ENCODE data around the gene HIRA.

The HIRA gene

GRCh38 chr22:19463491-19464469, 32.2 kb upstream of the HIRA start:
- no peaks in the 10 kb centered on the region for H3K79me1 ChIP-seq (ENCODE audit: low read depth, low read length)
- no peak overlapping the region for H2BK5ac ChIP-seq (ENCODE audit: low read length)
- no peaks in the 10 kb centered on the region for H3K27me3 ChIP-seq (ENCODE audit: control insufficient read depth in 3 of 3, insufficient read depth in 3 of 3, low read depth in 1 of 3, low read length in 3 of 3)
- H3K27ac ChIP-seq (replicated peaks; ENCODE audit: low read length) = no peak overlapping the region
- no peak overlapping the region for H3K4me2 ChIP-seq (ENCODE audit: insufficient read depth, low read length, poor library complexity, severe bottlenecking)
- H3K9ac ChIP-seq (ENCODE audit: low read depth, low read length, poor library complexity) = no peak overlapping the region
- no peak overlapping the region for H3K23ac ChIP-seq (ENCODE audit: low read depth, low read length, poor library complexity)
- H3K36me3 ChIP-seq (replicated peaks in 1 of 2; ENCODE audit: control insufficient read depth in 2 of 2, insufficient read depth in 2 of 2, low read length in 2 of 2) = peaks cover 37 to 93% of the 10 kb centered on the region in 2 donors
- no peak overlapping the region for H4K91ac ChIP-seq (ENCODE audit: low read depth, low read length, poor library complexity)
- H3K4me1 ChIP-seq (ENCODE audit: control insufficient read depth in 2 of 2, insufficient read depth in 1 of 2, low read depth in 1 of 2, low read length in 2 of 2) = peaks cover 0 to 2% of the 10 kb centered on the region in 2 donors
- no peak overlapping the region for H3K4ac ChIP-seq (ENCODE audit: low read length)
- H2BK12ac ChIP-seq (ENCODE audit: low read length) = no peak overlapping the region
- H4K8ac ChIP-seq (ENCODE audit: low read depth, low read length) = no peak overlapping the region
- WGBS, 2 donors (ENCODE audit: extremely low coverage in 2 of 2, insufficient read length in 2 of 2, insufficient replicate concordance in 1 of 2) = no CpG with 5 or more reads among the region's 7 CpGs
- peak overlapping the region in 1 of 2 donors; percentile 44 for H3K4me3 ChIP-seq (ENCODE audit: low read length in 2 of 2)
- DNase-seq (ENCODE audit: low spot score) = no peak
- no peak overlapping the region for H3K18ac ChIP-seq (ENCODE audit: low read length)
- no peak overlapping the region for H3K14ac ChIP-seq (ENCODE audit: low read length)
- H2AK5ac ChIP-seq (ENCODE audit: low read depth, low read length) = no peak overlapping the region
- H3K9me3 ChIP-seq (replicated peaks in 1 of 2; ENCODE audit: control insufficient read depth in 2 of 2, insufficient read depth in 1 of 2, low read depth in 1 of 2, low read length in 2 of 2) = peaks cover 0 to 3% of the 10 kb centered on the region in 2 donors
- no peak overlapping the region for H2BK15ac ChIP-seq (ENCODE audit: low read length)
- no peak overlapping the region for H2AFZ ChIP-seq (ENCODE audit: low read length)
- no peak overlapping the region for H2BK120ac ChIP-seq (ENCODE audit: low read depth, low read length)

GRCh38 chr22:19463008-19463407, 31.5 kb upstream of the HIRA start:
- peaks cover 0 to 2% of the 10 kb centered on the region in 2 donors for H3K4me1 ChIP-seq (ENCODE audit: control insufficient read depth in 2 of 2, insufficient read depth in 1 of 2, low read depth in 1 of 2, low read length in 2 of 2)
- no peak overlapping the region for H2BK120ac ChIP-seq (ENCODE audit: low read depth, low read length)
- no peak overlapping the region for H3K18ac ChIP-seq (ENCODE audit: low read length)
- H3K9ac ChIP-seq (ENCODE audit: low read depth, low read length, poor library complexity) = no peak overlapping the region
- no peak overlapping the region for H4K91ac ChIP-seq (ENCODE audit: low read depth, low read length, poor library complexity)
- peaks cover 0 to 3% of the 10 kb centered on the region in 2 donors for H3K9me3 ChIP-seq (replicated peaks in 1 of 2; ENCODE audit: control insufficient read depth in 2 of 2, insufficient read depth in 1 of 2, low read depth in 1 of 2, low read length in 2 of 2)
- no peak overlapping the region for H3K4ac ChIP-seq (ENCODE audit: low read length)
- H2BK15ac ChIP-seq (ENCODE audit: low read length) = no peak overlapping the region
- no peaks in the 10 kb centered on the region for H3K79me1 ChIP-seq (ENCODE audit: low read depth, low read length)
- no peak overlapping the region for H3K27ac ChIP-seq (replicated peaks; ENCODE audit: low read length)
- no peak overlapping the region for H2BK5ac ChIP-seq (ENCODE audit: low read length)
- no peak overlapping the region for H4K8ac ChIP-seq (ENCODE audit: low read depth, low read length)
- H3K27me3 ChIP-seq (ENCODE audit: control insufficient read depth in 3 of 3, insufficient read depth in 3 of 3, low read depth in 1 of 3, low read length in 3 of 3) = no peaks in the 10 kb centered on the region
- DNase-seq (ENCODE audit: low spot score) = no peak
- no peak overlapping the region for H3K23ac ChIP-seq (ENCODE audit: low read depth, low read length, poor library complexity)
- WGBS, 2 donors (ENCODE audit: extremely low coverage in 2 of 2, insufficient read length in 2 of 2, insufficient replicate concordance in 1 of 2) = no CpG with 5 or more reads among the region's 1 CpG
- no peak overlapping the region for H2AFZ ChIP-seq (ENCODE audit: low read length)
- no peak overlapping the region for H2AK5ac ChIP-seq (ENCODE audit: low read depth, low read length)
- H3K36me3 ChIP-seq (replicated peaks in 1 of 2; ENCODE audit: control insufficient read depth in 2 of 2, insufficient read depth in 2 of 2, low read length in 2 of 2) = peaks cover 32 to 91% of the 10 kb centered on the region in 2 donors
- H3K4me3 ChIP-seq (ENCODE audit: low read length in 2 of 2) = no peak overlapping the region
- H3K14ac ChIP-seq (ENCODE audit: low read length) = no peak overlapping the region
- no peak overlapping the region for H2BK12ac ChIP-seq (ENCODE audit: low read length)
- H3K4me2 ChIP-seq (ENCODE audit: insufficient read depth, low read length, poor library complexity, severe bottlenecking) = no peak overlapping the region

GRCh38 chr22:19461506-19461905, 30.0 kb upstream of the HIRA start:
- Histone ChIP-seq H2BK5ac (ENCODE audit: low read length) (no peak overlapping the region), H3K4me2 (ENCODE audit: insufficient read depth, low read length, poor library complexity, severe bottlenecking) (no peak overlapping the region), H2BK12ac (ENCODE audit: low read length) (no peak overlapping the region), H3K14ac (ENCODE audit: low read length) (no peak overlapping the region), H3K18ac (ENCODE audit: low read length) (no peak overlapping the region), H2BK120ac (ENCODE audit: low read depth, low read length) (no peak overlapping the region), H3K27me3 (ENCODE audit: control insufficient read depth in 3 of 3, insufficient read depth in 3 of 3, low read depth in 1 of 3, low read length in 3 of 3) (no peaks in the 10 kb centered on the region), H3K79me1 (ENCODE audit: low read depth, low read length) (no peaks in the 10 kb centered on the region), H3K9me3 (replicated peaks in 1 of 2; ENCODE audit: control insufficient read depth in 2 of 2, insufficient read depth in 1 of 2, low read depth in 1 of 2, low read length in 2 of 2) (peaks cover 0 to 3% of the 10 kb centered on the region in 2 donors), H3K27ac (replicated peaks; ENCODE audit: low read length) (no peak overlapping the region), H3K23ac (ENCODE audit: low read depth, low read length, poor library complexity) (no peak overlapping the region), H4K8ac (ENCODE audit: low read depth, low read length) (no peak overlapping the region), H3K9ac (ENCODE audit: low read depth, low read length, poor library complexity) (no peak overlapping the region), H3K4me1 (ENCODE audit: control insufficient read depth in 2 of 2, insufficient read depth in 1 of 2, low read depth in 1 of 2, low read length in 2 of 2) (peaks cover 0 to 2% of the 10 kb centered on the region in 2 donors), H2AK5ac (ENCODE audit: low read depth, low read length) (no peak overlapping the region), H2AFZ (ENCODE audit: low read length) (no peak overlapping the region), H3K4me3 (ENCODE audit: low read length in 2 of 2) (no peak overlapping the region), H3K4ac (ENCODE audit: low read length) (no peak overlapping the region), H4K91ac (ENCODE audit: low read depth, low read length, poor library complexity) (no peak overlapping the region), H3K36me3 (replicated peaks in 1 of 2; ENCODE audit: control insufficient read depth in 2 of 2, insufficient read depth in 2 of 2, low read length in 2 of 2) (peaks cover 27 to 91% of the 10 kb centered on the region in 2 donors), H2BK15ac (ENCODE audit: low read length) (no peak overlapping the region)
- no peak for DNase-seq (ENCODE audit: low spot score)
- WGBS, 2 donors (ENCODE audit: extremely low coverage in 2 of 2, insufficient read length in 2 of 2, insufficient replicate concordance in 1 of 2) = no CpG with 5 or more reads among the region's 1 CpG

GRCh38 chr22:19460036-19460435, 28.5 kb upstream of the HIRA start:
- H3K36me3 ChIP-seq (replicated peaks in 1 of 2; ENCODE audit: control insufficient read depth in 2 of 2, insufficient read depth in 2 of 2, low read length in 2 of 2) = peaks cover 32 to 91% of the 10 kb centered on the region in 2 donors
- H2BK15ac ChIP-seq (ENCODE audit: low read length) = no peak overlapping the region
- H3K4me2 ChIP-seq (ENCODE audit: insufficient read depth, low read length, poor library complexity, severe bottlenecking) = no peak overlapping the region
- DNase-seq (ENCODE audit: low spot score) = no peak
- no peaks in the 10 kb centered on the region for H3K27me3 ChIP-seq (ENCODE audit: control insufficient read depth in 3 of 3, insufficient read depth in 3 of 3, low read depth in 1 of 3, low read length in 3 of 3)
- no peak overlapping the region for H3K23ac ChIP-seq (ENCODE audit: low read depth, low read length, poor library complexity)
- no peak overlapping the region for H2AFZ ChIP-seq (ENCODE audit: low read length)
- peaks cover 0 to 2% of the 10 kb centered on the region in 2 donors for H3K4me1 ChIP-seq (ENCODE audit: control insufficient read depth in 2 of 2, insufficient read depth in 1 of 2, low read depth in 1 of 2, low read length in 2 of 2)
- H3K4me3 ChIP-seq (ENCODE audit: low read length in 2 of 2) = no peak overlapping the region
- no peak overlapping the region for H3K27ac ChIP-seq (replicated peaks; ENCODE audit: low read length)
- no peak overlapping the region for H4K91ac ChIP-seq (ENCODE audit: low read depth, low read length, poor library complexity)
- no peak overlapping the region for H2AK5ac ChIP-seq (ENCODE audit: low read depth, low read length)
- no peak overlapping the region for H3K4ac ChIP-seq (ENCODE audit: low read length)
- no peak overlapping the region for H3K9ac ChIP-seq (ENCODE audit: low read depth, low read length, poor library complexity)
- no peaks in the 10 kb centered on the region for H3K9me3 ChIP-seq (replicated peaks in 1 of 2; ENCODE audit: control insufficient read depth in 2 of 2, insufficient read depth in 1 of 2, low read depth in 1 of 2, low read length in 2 of 2)
- no peak overlapping the region for H2BK5ac ChIP-seq (ENCODE audit: low read length)
- no peak overlapping the region for H3K18ac ChIP-seq (ENCODE audit: low read length)
- no peak overlapping the region for H4K8ac ChIP-seq (ENCODE audit: low read depth, low read length)
- no peak overlapping the region for H2BK12ac ChIP-seq (ENCODE audit: low read length)
- H3K79me1 ChIP-seq (ENCODE audit: low read depth, low read length) = no peaks in the 10 kb centered on the region
- H2BK120ac ChIP-seq (ENCODE audit: low read depth, low read length) = no peak overlapping the region
- no CpG with 5 or more reads among the region's 2 CpGs for WGBS, 2 donors (ENCODE audit: extremely low coverage in 2 of 2, insufficient read length in 2 of 2, insufficient replicate concordance in 1 of 2)
- H3K14ac ChIP-seq (ENCODE audit: low read length) = no peak overlapping the region

Data from neuronal stem cell (in vitro differentiated cells).